NCI-H1417 treated with DMSO at 0.1 percent for 48 hours (cell line): ENCODE data around the gene NCAPD3.

Source experiments
- DNase-seq: peaks from one replicate; lab custom pipeline; 2025; lab: John Stamatoyannopoulos, UW

Gene NCAPD3

GRCh38 chr11:134159652-134160051 is 64.1 kb downstream of the NCAPD3 start:
- no peak for DNase-seq

- no peak for DNase-seq
Observed at GRCh38 chr11:134158023-134158422, 65.7 kb downstream of the NCAPD3 start.

- no peak for DNase-seq
Observed at GRCh38 chr11:134157451-134157850, 66.3 kb downstream of the NCAPD3 start.

- DNase-seq: no peak
Observed at GRCh38 chr11:134155946-134156865, 67.6 kb downstream of the NCAPD3 start.

- DNase-seq: no peak
Observed at GRCh38 chr11:134155456-134155855, 68.3 kb downstream of the NCAPD3 start.

- DNase-seq: no peak
Observed at GRCh38 chr11:134154441-134154840, 69.3 kb downstream of the NCAPD3 start.

GRCh38 chr11:134153147-134153905 is 70.4 kb downstream of the NCAPD3 start:
- DNase-seq: no peak

GRCh38 chr11:134152696-134153095 is 71.1 kb downstream of the NCAPD3 start:
- no peak for DNase-seq

GRCh38 chr11:134151083-134151747 is 72.6 kb downstream of the NCAPD3 start:
- DNase-seq: no peak

- no peak for DNase-seq
Observed at GRCh38 chr11:134150195-134150903, 73.4 kb downstream of the NCAPD3 start.

- DNase-seq: no peak
Observed at GRCh38 chr11:134149371-134149770, 74.4 kb downstream of the NCAPD3 start.

- no peak for DNase-seq
Observed at GRCh38 chr11:134146598-134146997, 77.2 kb downstream of the NCAPD3 start.

GRCh38 chr11:134145715-134146114 is 78.1 kb downstream of the NCAPD3 start:
- peak; percentile 1 for DNase-seq

- DNase-seq: no peak
Observed at GRCh38 chr11:134144744-134145143, 79.0 kb downstream of the NCAPD3 start.

- DNase-seq: no peak
Observed at GRCh38 chr11:134143801-134144200, 80.0 kb downstream of the NCAPD3 start.

- DNase-seq: no peak
Observed at GRCh38 chr11:134142536-134142935, 81.2 kb downstream of the NCAPD3 start.

- no peak for DNase-seq
Observed at GRCh38 chr11:134140961-134141490, 82.7 kb downstream of the NCAPD3 start.

- DNase-seq: peak; percentile 9
Observed at GRCh38 chr11:134139873-134140331, 83.9 kb downstream of the NCAPD3 start.

- no peak for DNase-seq
Observed at GRCh38 chr11:134139303-134139872, 84.4 kb downstream of the NCAPD3 start.

- no peak for DNase-seq
Observed at GRCh38 chr11:134138376-134138775, 85.4 kb downstream of the NCAPD3 start.

- no peak for DNase-seq
Observed at GRCh38 chr11:134134167-134134566, 89.6 kb downstream of the NCAPD3 start.
